GM23338 (cell line): ENCODE measurements around the gene OPRM1. TPM values are rescaled to one million over a fixed set of nuclear protein-coding genes. Genes with fewer than 3 reads are reported as not detected.

ENCODE experiments used
- ATAC-seq: fragments of 200-7000 bp; cut with Tn5 transposase; 3 replicates; pipeline ENCODE4 v1.9.1; 2020
- DNase-seq: peaks from one replicate; pipeline ENCODE4 v3.0.0-alpha.2; 2015; ENCODE audit warnings: low spot score
- H2AFZ ChIP-seq: fragments of 200-600 bp; sonication (generic); 2 replicates; pipeline ENCODE4 v1.8.0; 2016; ENCODE audit warnings: antibody characterized with exemption, mild to moderate bottlenecking, moderate library complexity
- H3F3A ChIP-seq: fragments of 200-600 bp; sonication (generic); replicated peaks from 2 replicates; pipeline ENCODE4 v1.8.0; 2017; ENCODE audit warnings: antibody characterized with exemption, mixed run types, low read depth
- H3K27ac ChIP-seq: fragments of 200-600 bp; sonication (generic); 2 replicates; pipeline ENCODE4 v1.6.1; 2016; ENCODE audit warnings: low read depth
- H3K27me3 ChIP-seq: fragments of 200-600 bp; sonication (generic); 2 replicates; pipeline ENCODE4 v1.8.0; 2016; ENCODE audit warnings: mild to moderate bottlenecking, mixed run types, moderate library complexity; ENCODE audit not compliant: insufficient read depth
- H3K36me3 ChIP-seq: fragments of 200-600 bp; sonication (generic); 2 replicates; pipeline ENCODE4 v1.8.0; 2016; ENCODE audit warnings: mild to moderate bottlenecking; ENCODE audit not compliant: insufficient read depth
- H3K4me1 ChIP-seq: fragments of 200-600 bp; sonication (generic); 2 replicates; pipeline ENCODE4 v1.8.0; 2016; ENCODE audit warnings: mild to moderate bottlenecking, moderate library complexity; ENCODE audit not compliant: insufficient read depth
- H3K4me2 ChIP-seq: fragments of 200-600 bp; sonication (generic); 2 replicates; pipeline ENCODE4 v1.7.1; 2017; ENCODE audit warnings: mixed run types
- H3K4me3 ChIP-seq: fragments of 200-600 bp; sonication (generic); 2 replicates; pipeline ENCODE4 v1.6.1; 2016; ENCODE audit warnings: mixed run types
- H3K79me2 ChIP-seq: fragments of 200-600 bp; sonication (generic); replicated peaks from 2 replicates; pipeline ENCODE4 v1.8.0; 2017; ENCODE audit warnings: mild to moderate bottlenecking; ENCODE audit not compliant: insufficient read depth
- H3K9me2 ChIP-seq: fragments of 200-600 bp; sonication (generic); 2 replicates; pipeline ENCODE4 v1.8.0; 2017; ENCODE audit not compliant: insufficient read depth
- H4K20me1 ChIP-seq: fragments of 200-600 bp; sonication (generic); replicated peaks from 2 replicates; pipeline ENCODE4 v1.8.0; 2017; ENCODE audit warnings: mild to moderate bottlenecking; ENCODE audit not compliant: insufficient read depth
- H3K27ac Mint-ChIP-seq: 2 replicates; pipeline ENCODE4 v1.8.0; 2020; ENCODE audit warnings: inconsistent platforms, mild to moderate bottlenecking, moderate library complexity, mixed read lengths
- H3K27me3 Mint-ChIP-seq: 3 replicates; pipeline ENCODE4 v1.8.0; 2022; ENCODE audit warnings: low read depth, mild to moderate bottlenecking, moderate library complexity, mixed read lengths, inconsistent platforms; ENCODE audit not compliant: insufficient read depth, poor library complexity
- H3K36me3 Mint-ChIP-seq: 3 replicates; pipeline ENCODE4 v1.8.0; 2021; ENCODE audit warnings: low read depth, mild to moderate bottlenecking, inconsistent platforms, moderate library complexity, mixed read lengths
- H3K4me1 Mint-ChIP-seq: 3 replicates; pipeline ENCODE4 v1.8.0; 2020; ENCODE audit warnings: mild to moderate bottlenecking, inconsistent platforms, mixed read lengths
- H3K4me3 Mint-ChIP-seq: 3 replicates; pipeline ENCODE4 v1.8.0; 2021; ENCODE audit warnings: moderate library complexity, mild to moderate bottlenecking, inconsistent platforms, mixed read lengths
- H3K9me3 Mint-ChIP-seq: 3 replicates; pipeline ENCODE4 v1.8.0; 2020; ENCODE audit warnings: moderate library complexity, mild to moderate bottlenecking, inconsistent platforms, mixed read lengths
- CREB1 ChIP-seq: fragments of 250-450 bp; sonication (Bioruptor Pico); IDR thresholded peaks from 2 replicates; pipeline ENCODE4 v1.5.0; 2020; ENCODE audit warnings: low read depth, mild to moderate bottlenecking, moderate library complexity
- CTCF ChIP-seq, 2 experiments: fragments of 200-600 bp in 1 of 2; sonication (generic) in 1 of 2; conservative IDR thresholded peaks; 2 replicates each; pipeline versions ENCODE4 v1.5.1 to v1.6.1; 2016 to 2017; ENCODE audit warnings: antibody characterized with exemption in 2 of 2, low read depth in 2 of 2, mild to moderate bottlenecking in 2 of 2, moderate library complexity in 1 of 2
- EZH2 ChIP-seq: fragments of 200-600 bp; sonication (generic); IDR thresholded peaks from one replicate; pipeline ENCODE4 v1.8.0; 2017; ENCODE audit warnings: antibody characterized with exemption, mild to moderate bottlenecking, low read depth; ENCODE audit not compliant: unreplicated experiment
- JUNB ChIP-seq: IDR thresholded peaks from one replicate; pipeline ENCODE4 v1.6.1; 2016; ENCODE audit warnings: antibody characterized with exemption; ENCODE audit not compliant: unreplicated experiment
- NANOG ChIP-seq: IDR thresholded peaks from 2 replicates; pipeline ENCODE4 v1.6.1; 2016; ENCODE audit warnings: antibody characterized with exemption, borderline replicate concordance
- POLR2AphosphoS5 ChIP-seq: IDR thresholded peaks from 2 replicates; pipeline ENCODE4 v1.6.1; 2016; ENCODE audit warnings: antibody characterized with exemption, low read depth
- REST ChIP-seq: IDR thresholded peaks from one replicate; pipeline ENCODE4 v1.6.1; 2018; ENCODE audit warnings: antibody characterized with exemption; ENCODE audit not compliant: unreplicated experiment
- STAT1 ChIP-seq: IDR thresholded peaks from one replicate; pipeline ENCODE4 v1.6.1; 2016; ENCODE audit warnings: antibody characterized with exemption; ENCODE audit not compliant: unreplicated experiment
- ZNF114 ChIP-seq: fragments of 250-450 bp; sonication (Bioruptor Pico); IDR thresholded peaks from 2 replicates; pipeline ENCODE4 v1.5.0; 2020; ENCODE audit warnings: mild to moderate bottlenecking, moderate library complexity
- ZNF331 ChIP-seq: fragments of 250-450 bp; sonication (Bioruptor Pico); IDR thresholded peaks from 2 replicates; pipeline ENCODE4 v1.5.0; 2020; ENCODE audit warnings: low read depth, mild to moderate bottlenecking, moderate library complexity
- ZNF462 ChIP-seq: fragments of 250-450 bp; sonication (Bioruptor Pico); IDR thresholded peaks from 2 replicates; pipeline ENCODE4 v1.5.0; 2020; ENCODE audit warnings: mild to moderate bottlenecking, moderate library complexity
- polyA plus RNA-seq: library from polyadenylated mRNA; unstranded; fragments of >200 nt; fragmentation: Nextera tagmentation; extraction: Ambion mirVana; gene quantifications from 2 replicates; pipeline ENCODE4 v1.2.1, GENCODE V29; 2016
- total RNA-seq: library from RNA; depleted of rRNA; stranded (reverse); fragments of >200 nt; shearing (Covaris generic); gene quantifications from 2 replicates; pipeline ENCODE4 v1.2.3, GENCODE V29; 2014

The OPRM1 gene
- total and polyA plus RNA-seq, 2 experiments from 2014 or later = 0.52 TPM; not detected in 1

GRCh38 chr6:154112181-154112809 is 73.3 kb downstream of the OPRM1 start:
- Histone ChIP-seq H3K27ac (no peak overlapping the region), H3K9me2 (peaks cover 15% of the 10 kb centered on the region), H3K4me3 (no peak overlapping the region), H3K79me2 (no peaks in the 10 kb centered on the region), H2AFZ (no peak overlapping the region), H4K20me1 (no peaks in the 10 kb centered on the region), H3F3A (no peaks in the 10 kb centered on the region), H3K4me2 (no peak overlapping the region), H3K36me3 (no peaks in the 10 kb centered on the region), H3K27me3 (no peaks in the 10 kb centered on the region), H3K4me1 (no peaks in the 10 kb centered on the region)
- TF ChIP-seq CTCF (conservative IDR thresholded peaks at IDR 0.05; ENCODE audit: low read depth in 2 of 2) (no peak), POLR2AphosphoS5 (no peak), ZNF114 (CRISPR knock-in tag) (no peak)
- H3K4me1 Mint-ChIP-seq = no peaks in the 10 kb centered on the region
- no peaks in the 10 kb centered on the region for H3K9me3 Mint-ChIP-seq
- no peak overlapping the region for H3K4me3 Mint-ChIP-seq
- no peak overlapping the region for H3K27ac Mint-ChIP-seq
- no peaks in the 10 kb centered on the region for H3K36me3 Mint-ChIP-seq
- DNase-seq (no peak), ATAC-seq (no peak)
- H3K27me3 Mint-ChIP-seq = peaks cover 4% of the 10 kb centered on the region

- Mint-ChIP-seq H3K4me1 (no peaks in the 10 kb centered on the region), H3K36me3 (no peaks in the 10 kb centered on the region), H3K4me3 (no peak overlapping the region), H3K27me3 (peaks cover 4% of the 10 kb centered on the region), H3K9me3 (no peaks in the 10 kb centered on the region), H3K27ac (no peak overlapping the region)
- H3K9me2 ChIP-seq = peaks cover 15% of the 10 kb centered on the region
- H3K4me2 ChIP-seq = no peak overlapping the region
- no peaks in the 10 kb centered on the region for H3K4me1 ChIP-seq
- no peak overlapping the region for H3K27ac ChIP-seq
- H4K20me1 ChIP-seq = no peaks in the 10 kb centered on the region
- no peaks in the 10 kb centered on the region for H3F3A ChIP-seq
- ATAC-seq (no peak), DNase-seq (no peak)
- no peaks in the 10 kb centered on the region for H3K79me2 ChIP-seq
- H3K4me3 ChIP-seq = no peak overlapping the region
- no peaks in the 10 kb centered on the region for H3K36me3 ChIP-seq
- H2AFZ ChIP-seq = no peak overlapping the region
- H3K27me3 ChIP-seq = no peaks in the 10 kb centered on the region
- no peak for TF ChIP-seq REST
- TF ChIP-seq EZH2 = no peak
- TF ChIP-seq JUNB = no peak
- no peak for TF ChIP-seq ZNF462 (CRISPR knock-in tag)
- no peak for TF ChIP-seq ZNF114 (CRISPR knock-in tag)
- TF ChIP-seq ZNF331 (CRISPR knock-in tag) = no peak
- TF ChIP-seq POLR2AphosphoS5 = no peak
- TF ChIP-seq NANOG = no peak
- TF ChIP-seq CREB1 = no peak
- no peak for TF ChIP-seq STAT1
These were observed 74.4 kb downstream of the OPRM1 start for GRCh38 chr6:154113392-154113791.
